GM13977 (cell line): ENCODE data around the gene NEK9.
A peak's percentile ranks its signal among the peaks of the same experiment; 100 is the strongest.

ENCODE experiments used
- DNase-seq: peaks from one replicate; pipeline ENCODE4 v3.0.0; 2012; ENCODE audit warnings: low spot score
- in situ Hi-C: fragments of 300-500 bp; cut with MboI; formaldehyde crosslinking; loops from one replicate; pipeline ENCODE4 v1.12.0; 2022; ENCODE audit warnings: low sequenced_read_pairs, low pct_unique_long_range_greater_than_20kb, mixed read lengths, inconsistent platforms; ENCODE audit not compliant: unreplicated experiment
- TF ChIP-seq, protein P1 (sequence below): IDR thresholded peaks from 2 replicates; pipeline ENCODE4 v1.5.1; 2012; ENCODE audit warnings: mild to moderate bottlenecking, control low read depth; ENCODE audit not compliant: insufficient read depth; ENCODE audit errors: extremely low read depth, missing control alignments

Gene NEK9

GRCh38 chr14:75091251-75091650, 35.6 kb downstream of the NEK9 start:
- in situ Hi-C loops = loop anchor here (25.0 kb wide), 1 partner anchor 229 kb away; no protein-coding TSS in a partner anchor
- DNase-seq = no peak
- TF ChIP-seq, protein P1, sequence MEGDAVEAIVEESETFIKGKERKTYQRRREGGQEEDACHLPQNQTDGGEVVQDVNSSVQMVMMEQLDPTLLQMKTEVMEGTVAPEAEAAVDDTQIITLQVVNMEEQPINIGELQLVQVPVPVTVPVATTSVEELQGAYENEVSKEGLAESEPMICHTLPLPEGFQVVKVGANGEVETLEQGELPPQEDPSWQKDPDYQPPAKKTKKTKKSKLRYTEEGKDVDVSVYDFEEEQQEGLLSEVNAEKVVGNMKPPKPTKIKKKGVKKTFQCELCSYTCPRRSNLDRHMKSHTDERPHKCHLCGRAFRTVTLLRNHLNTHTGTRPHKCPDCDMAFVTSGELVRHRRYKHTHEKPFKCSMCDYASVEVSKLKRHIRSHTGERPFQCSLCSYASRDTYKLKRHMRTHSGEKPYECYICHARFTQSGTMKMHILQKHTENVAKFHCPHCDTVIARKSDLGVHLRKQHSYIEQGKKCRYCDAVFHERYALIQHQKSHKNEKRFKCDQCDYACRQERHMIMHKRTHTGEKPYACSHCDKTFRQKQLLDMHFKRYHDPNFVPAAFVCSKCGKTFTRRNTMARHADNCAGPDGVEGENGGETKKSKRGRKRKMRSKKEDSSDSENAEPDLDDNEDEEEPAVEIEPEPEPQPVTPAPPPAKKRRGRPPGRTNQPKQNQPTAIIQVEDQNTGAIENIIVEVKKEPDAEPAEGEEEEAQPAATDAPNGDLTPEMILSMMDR = no peak

DNA sequence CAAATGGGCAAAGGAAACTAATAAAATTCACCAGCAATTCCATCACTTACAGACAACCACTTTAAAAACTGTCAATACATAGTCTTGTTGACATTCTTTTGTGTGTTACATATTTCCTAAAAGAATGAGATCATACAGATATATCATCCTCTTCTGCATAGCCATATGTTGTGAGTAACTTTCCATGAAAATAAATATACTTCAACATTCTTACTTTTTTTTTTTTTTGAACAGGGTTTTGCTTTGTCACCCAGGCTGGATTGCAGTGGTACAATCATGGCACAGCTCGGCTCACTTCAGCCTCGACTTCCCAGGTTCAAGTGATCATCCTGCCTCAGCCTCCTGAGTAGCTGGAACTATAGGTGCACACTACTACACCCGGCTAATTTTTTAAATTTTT, 36.5 kb downstream of the NEK9 start:
- TF ChIP-seq, protein P1 = no peak
- DNase-seq = no peak
- in situ Hi-C loops = loop anchor here (25.0 kb wide), 1 partner anchor 228 kb away; no protein-coding TSS in a partner anchor

GRCh38 chr14:75088566-75089373, 38.1 kb downstream of the NEK9 start:
- DNase-seq = peak; percentile 34
- TF ChIP-seq, protein P1 = peak; percentile 68
- in situ Hi-C loops = loop anchor here (25.0 kb wide), 1 partner anchor 226 kb away; no protein-coding TSS in a partner anchor

- in situ Hi-C loops = loop anchor here (25.0 kb wide), 1 partner anchor 226 kb away; no protein-coding TSS in a partner anchor
- DNase-seq = no peak
- TF ChIP-seq, protein P1 = no peak
Observed at GRCh38 chr14:75088153-75088552, 38.7 kb downstream of the NEK9 start.

- in situ Hi-C loops = loop anchor here (25.0 kb wide), 1 partner anchor 222 kb away; no protein-coding TSS in a partner anchor
- no peak for DNase-seq
- TF ChIP-seq, protein P1 = no peak
Observed at GRCh38 chr14:75084513-75084912, 42.3 kb downstream of the NEK9 start.

- TF ChIP-seq, protein P1 = no peak
- DNase-seq = no peak
- in situ Hi-C loops = loop anchor here (25.0 kb wide), 1 partner anchor 221 kb away; no protein-coding TSS in a partner anchor
Observed at GRCh38 chr14:75083271-75083670, 43.6 kb downstream of the NEK9 start.
